ENCODE data around the gene CNN2.

Gene CNN2

GRCh38 chr19:1009041-1009980, 17.1 kb upstream of the CNN2 start:
- Histone ChIP-seq H3K36me3 (ENCODE audit: control insufficient read depth, insufficient read depth, low read length) (peaks cover 9% of the 10 kb centered on the region), H3K4me1 (ENCODE audit: control insufficient read depth, insufficient read depth, low read length) (no peaks in the 10 kb centered on the region), H3K9ac (ENCODE audit: low read length) (no peak overlapping the region), H3K4me3 (ENCODE audit: low read length) (no peak overlapping the region), H3K27me3 (ENCODE audit: control insufficient read depth, insufficient read depth, low read length) (no peaks in the 10 kb centered on the region), H3K27ac (ENCODE audit: low read depth, low read length) (no peak overlapping the region)

DNA sequence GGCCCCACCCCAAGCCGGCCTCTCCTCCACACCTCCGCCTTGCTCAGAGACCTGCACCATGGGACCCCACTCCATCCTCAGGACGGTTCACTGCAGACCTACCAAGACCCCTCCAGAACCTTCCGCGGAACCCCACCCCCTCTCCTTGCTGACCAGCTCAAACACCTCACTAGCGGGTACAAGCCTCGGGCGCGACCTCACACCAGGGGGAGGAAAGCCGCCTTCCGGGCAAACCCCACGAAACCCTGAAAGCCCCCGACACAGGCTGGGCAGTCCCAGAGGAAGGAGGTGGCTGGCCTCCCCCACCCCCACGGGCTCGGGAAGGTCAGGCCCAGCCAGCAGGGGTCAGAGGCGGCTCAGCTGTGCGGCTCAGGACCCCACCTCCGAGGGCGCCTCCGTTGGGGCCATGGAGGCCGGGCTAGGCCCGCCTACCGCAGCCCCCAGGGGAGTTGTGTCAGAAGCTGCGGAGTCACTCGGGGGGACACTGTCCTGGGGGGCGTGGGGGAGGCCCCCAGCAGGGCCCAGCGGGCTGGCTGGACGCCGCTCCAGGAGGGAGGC, 16.3 kb upstream of the CNN2 start:
- H3K9ac ChIP-seq (ENCODE audit: low read length), result no peak overlapping the region
- H3K4me3 ChIP-seq (ENCODE audit: low read length), result no peak overlapping the region
- H3K27me3 ChIP-seq (ENCODE audit: control insufficient read depth, insufficient read depth, low read length), result no peaks in the 10 kb centered on the region
- peaks cover 9% of the 10 kb centered on the region for H3K36me3 ChIP-seq (ENCODE audit: control insufficient read depth, insufficient read depth, low read length)
- H3K4me1 ChIP-seq (ENCODE audit: control insufficient read depth, insufficient read depth, low read length), result no peaks in the 10 kb centered on the region
- no peak overlapping the region for H3K27ac ChIP-seq (ENCODE audit: low read depth, low read length)

DNA sequence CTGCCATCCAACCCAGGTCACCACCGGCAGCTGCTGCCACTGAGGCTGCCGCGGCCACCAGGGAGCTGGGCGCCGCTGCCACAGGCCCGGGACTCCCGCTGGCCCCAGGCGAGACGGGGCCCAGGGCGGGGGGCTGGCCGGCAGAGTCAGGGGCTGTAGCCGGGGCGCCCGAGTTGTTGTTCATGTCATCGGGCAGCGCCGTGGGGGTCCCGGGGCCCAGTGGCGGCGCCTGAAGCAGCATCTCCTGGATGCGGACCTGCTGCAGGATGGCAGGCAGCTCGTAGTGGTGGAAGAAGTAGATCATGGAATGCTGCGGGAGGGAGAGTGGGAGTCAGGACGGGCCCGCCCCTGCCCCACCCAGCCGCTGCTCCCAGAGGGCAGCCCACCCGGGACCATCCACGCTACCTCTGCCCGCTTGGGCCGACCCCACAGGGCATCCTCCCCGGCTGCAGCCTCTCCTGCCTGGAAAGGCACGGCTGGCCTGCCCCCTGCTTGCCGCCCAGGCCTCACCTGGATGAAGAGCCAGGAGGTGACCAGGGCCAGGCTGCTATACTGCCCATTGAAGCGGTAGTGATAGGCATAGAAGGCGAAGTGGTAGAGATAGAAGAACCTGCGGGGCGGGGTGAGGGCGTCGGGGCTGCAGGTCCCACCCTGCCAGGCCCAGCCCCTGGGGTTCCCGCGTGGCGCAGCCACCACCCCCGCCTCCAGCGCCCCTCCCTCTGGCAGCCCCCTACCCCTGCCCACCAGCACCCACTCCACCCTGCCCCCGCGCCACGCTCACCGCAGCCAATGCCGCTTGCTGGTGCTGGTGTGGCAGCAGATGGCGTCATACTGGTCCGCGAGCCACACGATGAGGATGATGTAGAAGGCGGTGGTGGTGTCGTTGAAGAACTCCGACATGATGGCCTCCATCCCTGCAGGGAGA, 15.6 kb upstream of the CNN2 start:
- H3K27ac ChIP-seq (ENCODE audit: low read depth, low read length), result no peak overlapping the region
- no peaks in the 10 kb centered on the region for H3K4me1 ChIP-seq (ENCODE audit: control insufficient read depth, insufficient read depth, low read length)
- H3K4me3 ChIP-seq (ENCODE audit: low read length), result no peak overlapping the region
- no peaks in the 10 kb centered on the region for H3K27me3 ChIP-seq (ENCODE audit: control insufficient read depth, insufficient read depth, low read length)
- peaks cover 9% of the 10 kb centered on the region for H3K36me3 ChIP-seq (ENCODE audit: control insufficient read depth, insufficient read depth, low read length)
- H3K9ac ChIP-seq (ENCODE audit: low read length), result no peak overlapping the region

GRCh38 chr19:1011831-1012333, 14.5 kb upstream of the CNN2 start:
- Histone ChIP-seq H3K36me3 (ENCODE audit: control insufficient read depth, insufficient read depth, low read length) (peaks cover 9% of the 10 kb centered on the region), H3K27me3 (ENCODE audit: control insufficient read depth, insufficient read depth, low read length) (no peaks in the 10 kb centered on the region), H3K4me1 (ENCODE audit: control insufficient read depth, insufficient read depth, low read length) (peaks cover 6% of the 10 kb centered on the region), H3K9ac (ENCODE audit: low read length) (no peak overlapping the region), H3K27ac (ENCODE audit: low read depth, low read length) (no peak overlapping the region), H3K4me3 (ENCODE audit: low read length) (no peak overlapping the region)

GRCh38 chr19:1012334-1012733, 14.1 kb upstream of the CNN2 start:
- no peaks in the 10 kb centered on the region for H3K27me3 ChIP-seq (ENCODE audit: control insufficient read depth, insufficient read depth, low read length)
- peaks cover 9% of the 10 kb centered on the region for H3K36me3 ChIP-seq (ENCODE audit: control insufficient read depth, insufficient read depth, low read length)

GRCh38 chr19:1013218-1013617, 13.2 kb upstream of the CNN2 start:
- Histone ChIP-seq H3K36me3 (ENCODE audit: control insufficient read depth, insufficient read depth, low read length) (peaks cover 9% of the 10 kb centered on the region), H3K9ac (ENCODE audit: low read length) (no peak overlapping the region), H3K4me3 (ENCODE audit: low read length) (no peak overlapping the region), H3K27me3 (ENCODE audit: control insufficient read depth, insufficient read depth, low read length) (no peaks in the 10 kb centered on the region), H3K4me1 (ENCODE audit: control insufficient read depth, insufficient read depth, low read length) (peaks cover 19% of the 10 kb centered on the region), H3K27ac (ENCODE audit: low read depth, low read length) (no peak overlapping the region)

More at GRCh38 chr19:1012334-1012733, 14.1 kb upstream of the CNN2 start:
- Histone ChIP-seq H3K4me3 (ENCODE audit: low read length) (no peak overlapping the region), H3K27ac (ENCODE audit: low read depth, low read length) (no peak overlapping the region), H3K4me1 (ENCODE audit: control insufficient read depth, insufficient read depth, low read length) (peaks cover 11% of the 10 kb centered on the region), H3K9ac (ENCODE audit: low read length) (no peak overlapping the region)

DNA sequence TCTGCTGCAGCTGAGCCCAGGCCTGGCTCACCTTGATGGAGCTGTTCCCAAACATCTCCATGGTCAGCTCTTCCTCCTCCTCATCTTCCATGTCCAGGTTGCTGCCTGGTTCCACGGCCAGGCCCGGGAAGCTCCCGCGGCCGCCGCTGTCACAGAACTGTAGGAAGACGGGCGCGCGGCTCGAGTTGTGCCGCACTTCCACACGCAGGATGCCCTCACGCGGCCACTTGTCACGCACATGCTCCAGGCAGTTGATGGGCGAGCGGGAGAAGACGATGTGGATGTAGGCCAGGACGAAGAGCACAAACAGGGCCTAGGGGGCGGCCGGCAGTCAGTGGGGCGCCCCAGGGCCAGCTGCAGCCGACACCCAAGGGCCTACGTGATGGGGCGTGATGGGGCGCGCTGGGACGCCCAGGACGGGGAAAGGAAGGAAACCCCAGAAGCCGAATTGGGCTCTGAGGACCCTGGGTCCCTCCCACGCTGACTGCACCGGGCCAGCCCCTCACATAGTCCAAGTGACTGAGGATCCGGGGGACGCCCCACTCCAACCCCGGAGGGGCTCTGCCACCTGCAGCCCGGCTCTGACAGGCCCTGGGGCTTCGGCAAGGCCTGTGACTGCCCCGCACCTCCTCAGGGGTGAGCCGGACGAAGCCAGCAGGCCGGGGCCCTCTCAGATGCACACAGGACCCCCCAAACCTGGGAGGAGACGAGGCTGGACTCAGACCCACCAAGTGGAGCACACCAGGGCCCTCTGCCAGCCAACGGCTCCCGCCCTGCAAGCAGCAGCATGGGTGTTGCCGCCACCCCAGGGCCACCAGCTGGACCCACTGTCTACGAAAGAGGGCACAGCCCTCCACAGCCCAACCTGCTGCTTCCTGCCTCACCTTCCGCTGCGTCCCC, 12.0 kb upstream of the CNN2 start:
- Histone ChIP-seq H3K36me3 (ENCODE audit: control insufficient read depth, insufficient read depth, low read length) (peaks cover 7% of the 10 kb centered on the region), H3K9ac (ENCODE audit: low read length) (no peak overlapping the region), H3K4me1 (ENCODE audit: control insufficient read depth, insufficient read depth, low read length) (peaks cover 24% of the 10 kb centered on the region), H3K4me3 (ENCODE audit: low read length) (no peak overlapping the region), H3K27ac (ENCODE audit: low read depth, low read length) (no peak overlapping the region), H3K27me3 (ENCODE audit: control insufficient read depth, insufficient read depth, low read length) (no peaks in the 10 kb centered on the region)

DNA sequence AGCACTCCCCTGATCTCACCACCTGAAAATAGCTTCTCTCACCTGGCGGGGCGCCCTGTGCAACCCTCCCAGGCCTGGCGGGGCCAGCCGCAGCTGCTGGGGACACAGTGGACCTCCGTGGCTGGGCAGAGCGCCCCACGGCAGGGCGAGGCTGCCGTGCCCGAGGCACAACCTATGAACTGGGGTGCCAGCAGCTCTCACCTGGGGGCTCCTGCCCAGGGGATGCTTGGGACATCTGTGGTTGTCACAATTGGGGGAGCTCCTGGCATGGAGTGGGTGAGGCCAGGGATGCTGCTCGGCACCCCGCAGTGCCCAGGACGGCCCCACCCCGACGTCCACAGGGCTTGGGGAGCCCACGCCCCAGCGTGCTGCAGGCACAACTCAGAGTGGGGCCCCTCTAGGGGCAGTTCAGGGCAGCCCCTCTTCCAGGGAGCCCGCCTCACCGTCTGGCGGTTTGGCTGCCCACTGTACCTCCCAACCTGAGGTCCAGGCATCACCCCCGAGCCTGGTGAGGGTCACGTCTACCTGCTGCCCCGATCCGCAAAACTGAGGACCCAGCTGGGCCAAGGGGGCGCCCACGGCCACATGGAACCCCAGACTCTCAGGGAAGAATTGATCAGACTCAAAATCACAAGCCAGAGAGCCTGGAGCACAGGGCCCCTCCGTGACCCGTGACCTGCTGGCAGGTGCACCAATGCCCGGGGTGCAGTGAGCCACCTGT, 11.2 kb upstream of the CNN2 start:
- Histone ChIP-seq H3K36me3 (ENCODE audit: control insufficient read depth, insufficient read depth, low read length) (peaks cover 3% of the 10 kb centered on the region), H3K9ac (ENCODE audit: low read length) (no peak overlapping the region), H3K27me3 (ENCODE audit: control insufficient read depth, insufficient read depth, low read length) (no peaks in the 10 kb centered on the region), H3K4me3 (ENCODE audit: low read length) (peak overlapping the region; percentile 7), H3K4me1 (ENCODE audit: control insufficient read depth, insufficient read depth, low read length) (peaks cover 29% of the 10 kb centered on the region), H3K27ac (ENCODE audit: low read depth, low read length) (no peak overlapping the region)

GRCh38 chr19:1015782-1016646, 10.4 kb upstream of the CNN2 start:
- Histone ChIP-seq H3K27me3 (ENCODE audit: control insufficient read depth, insufficient read depth, low read length) (no peaks in the 10 kb centered on the region), H3K4me3 (ENCODE audit: low read length) (peak overlapping the region; percentile 7), H3K36me3 (ENCODE audit: control insufficient read depth, insufficient read depth, low read length) (peaks cover 3% of the 10 kb centered on the region), H3K9ac (ENCODE audit: low read length) (no peak overlapping the region), H3K4me1 (ENCODE audit: control insufficient read depth, insufficient read depth, low read length) (peaks cover 29% of the 10 kb centered on the region), H3K27ac (ENCODE audit: low read depth, low read length) (no peak overlapping the region)

- Histone ChIP-seq H3K27me3 (ENCODE audit: control insufficient read depth, insufficient read depth, low read length) (no peaks in the 10 kb centered on the region), H3K36me3 (ENCODE audit: control insufficient read depth, insufficient read depth, low read length) (peaks cover 3% of the 10 kb centered on the region), H3K9ac (ENCODE audit: low read length) (no peak overlapping the region), H3K4me3 (ENCODE audit: low read length) (peak overlapping the region; percentile 44), H3K27ac (ENCODE audit: low read depth, low read length) (peak overlapping the region; percentile 6), H3K4me1 (ENCODE audit: control insufficient read depth, insufficient read depth, low read length) (peaks cover 29% of the 10 kb centered on the region)
Measured at GRCh38 chr19:1016647-1017114, 9.7 kb upstream of the CNN2 start.

Data from rectal smooth muscle tissue (tissue), 1 donor.